AG04450 (cell line): ENCODE results near the gene KANTR. TPM values are rescaled to one million over a fixed set of nuclear protein-coding genes. Genes with fewer than 3 reads are reported as not detected.

Source experiments
- CTCF ChIA-PET: fragments of 300-600, 350-600 bp; formaldehyde crosslinking; extraction: SDS; loops from one replicate; lab custom pipeline; 2022; ENCODE audit warnings: antibody characterized with exemption, inconsistent platforms; lab: Charles Lee
- POLR2A ChIA-PET: fragments of 350-600 bp; formaldehyde crosslinking; extraction: SDS; loops from one replicate; lab custom pipeline; 2021; ENCODE audit warnings: antibody characterized with exemption, inconsistent platforms; lab: Yijun Ruan, JAX
- DNase-seq: peaks from one replicate; pipeline ENCODE4 v3.0.0-alpha.2; 2011; ENCODE audit warnings: low read depth, low spot score
- H3K27ac ChIP-seq: one replicate; pipeline ENCODE4 v1.5.1; 2012; ENCODE audit warnings: low read depth, low read length, control low read depth
- H3K27me3 ChIP-seq: one replicate; pipeline ENCODE4 v1.6.0; 2012; ENCODE audit warnings: low read length; ENCODE audit not compliant: control insufficient read depth, insufficient read depth
- H3K4me3 ChIP-seq: 2 replicates; pipeline ENCODE4 v1.5.1; 2011; ENCODE audit warnings: mild to moderate bottlenecking, low read depth, low read length, control low read depth
- H3K9me3 ChIP-seq: 2 replicates; pipeline ENCODE4 v1.5.1; 2012; ENCODE audit warnings: low read length; ENCODE audit not compliant: control insufficient read depth, insufficient read depth
- polyA plus RNA-seq: library from polyadenylated mRNA; depleted of rRNA; stranded (reverse); fragments of >200 nt; gene quantifications from 2 replicates; pipeline ENCODE4 v1.2.3, GENCODE V29; 2011
- TF ChIP-seq, protein P1 (sequence below): IDR thresholded peaks from 2 replicates; pipeline ENCODE4 v1.5.1; 2011; ENCODE audit warnings: low read depth, low read length, control low read depth, inconsistent platforms

The KANTR gene
- polyA plus RNA-seq, 1 experiment = 3.8 TPM

DNA sequence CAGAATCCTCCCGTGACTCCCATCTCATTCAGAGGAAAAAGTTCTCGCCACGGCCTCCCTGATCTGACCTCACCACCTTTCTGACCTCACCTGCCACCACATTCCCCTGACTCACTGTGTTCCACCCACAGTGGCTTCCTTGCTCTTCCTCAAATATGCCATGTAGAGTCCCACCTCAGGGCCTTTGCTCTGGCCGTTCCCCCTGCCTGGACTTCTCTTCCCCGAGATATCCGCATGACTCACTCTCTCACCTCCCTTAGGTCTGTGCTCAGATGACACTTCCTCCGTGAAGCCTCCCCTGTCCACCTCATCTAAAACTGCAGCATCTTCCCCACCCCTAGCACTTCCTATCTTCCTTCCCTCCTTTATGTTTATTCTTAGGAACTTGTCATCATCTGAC lies 18.9 kb upstream of the KANTR start:
- TF ChIP-seq, protein P1, sequence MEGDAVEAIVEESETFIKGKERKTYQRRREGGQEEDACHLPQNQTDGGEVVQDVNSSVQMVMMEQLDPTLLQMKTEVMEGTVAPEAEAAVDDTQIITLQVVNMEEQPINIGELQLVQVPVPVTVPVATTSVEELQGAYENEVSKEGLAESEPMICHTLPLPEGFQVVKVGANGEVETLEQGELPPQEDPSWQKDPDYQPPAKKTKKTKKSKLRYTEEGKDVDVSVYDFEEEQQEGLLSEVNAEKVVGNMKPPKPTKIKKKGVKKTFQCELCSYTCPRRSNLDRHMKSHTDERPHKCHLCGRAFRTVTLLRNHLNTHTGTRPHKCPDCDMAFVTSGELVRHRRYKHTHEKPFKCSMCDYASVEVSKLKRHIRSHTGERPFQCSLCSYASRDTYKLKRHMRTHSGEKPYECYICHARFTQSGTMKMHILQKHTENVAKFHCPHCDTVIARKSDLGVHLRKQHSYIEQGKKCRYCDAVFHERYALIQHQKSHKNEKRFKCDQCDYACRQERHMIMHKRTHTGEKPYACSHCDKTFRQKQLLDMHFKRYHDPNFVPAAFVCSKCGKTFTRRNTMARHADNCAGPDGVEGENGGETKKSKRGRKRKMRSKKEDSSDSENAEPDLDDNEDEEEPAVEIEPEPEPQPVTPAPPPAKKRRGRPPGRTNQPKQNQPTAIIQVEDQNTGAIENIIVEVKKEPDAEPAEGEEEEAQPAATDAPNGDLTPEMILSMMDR = no peak

DNA sequence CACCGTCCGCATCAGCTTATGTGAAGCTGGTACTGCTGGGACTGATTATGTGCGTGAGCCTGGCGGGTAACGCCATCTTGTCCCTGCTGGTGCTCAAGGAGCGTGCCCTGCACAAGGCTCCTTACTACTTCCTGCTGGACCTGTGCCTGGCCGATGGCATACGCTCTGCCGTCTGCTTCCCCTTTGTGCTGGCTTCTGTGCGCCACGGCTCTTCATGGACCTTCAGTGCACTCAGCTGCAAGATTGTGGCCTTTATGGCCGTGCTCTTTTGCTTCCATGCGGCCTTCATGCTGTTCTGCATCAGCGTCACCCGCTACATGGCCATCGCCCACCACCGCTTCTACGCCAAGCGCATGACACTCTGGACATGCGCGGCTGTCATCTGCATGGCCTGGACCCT lies 17.3 kb upstream of the KANTR start:
- TF ChIP-seq, protein P1 = no peak
- Histone ChIP-seq H3K9me3 (no peaks in the 10 kb centered on the region), H3K27ac (no peak overlapping the region), H3K27me3 (no peaks in the 10 kb centered on the region), H3K4me3 (no peak overlapping the region)
- DNase-seq = no peak
- ChIA-PET POLR2A (no interaction called here), CTCF (no interaction called here)

More for the DNA sequence above, 18.9 kb upstream of the KANTR start:
- CTCF ChIA-PET = no interaction called here
- DNase-seq = no peak
- H3K27ac ChIP-seq = no peak overlapping the region
- no peak overlapping the region for H3K4me3 ChIP-seq
- no peaks in the 10 kb centered on the region for H3K27me3 ChIP-seq
- POLR2A ChIA-PET = no interaction called here
- H3K9me3 ChIP-seq = no peaks in the 10 kb centered on the region

DNA sequence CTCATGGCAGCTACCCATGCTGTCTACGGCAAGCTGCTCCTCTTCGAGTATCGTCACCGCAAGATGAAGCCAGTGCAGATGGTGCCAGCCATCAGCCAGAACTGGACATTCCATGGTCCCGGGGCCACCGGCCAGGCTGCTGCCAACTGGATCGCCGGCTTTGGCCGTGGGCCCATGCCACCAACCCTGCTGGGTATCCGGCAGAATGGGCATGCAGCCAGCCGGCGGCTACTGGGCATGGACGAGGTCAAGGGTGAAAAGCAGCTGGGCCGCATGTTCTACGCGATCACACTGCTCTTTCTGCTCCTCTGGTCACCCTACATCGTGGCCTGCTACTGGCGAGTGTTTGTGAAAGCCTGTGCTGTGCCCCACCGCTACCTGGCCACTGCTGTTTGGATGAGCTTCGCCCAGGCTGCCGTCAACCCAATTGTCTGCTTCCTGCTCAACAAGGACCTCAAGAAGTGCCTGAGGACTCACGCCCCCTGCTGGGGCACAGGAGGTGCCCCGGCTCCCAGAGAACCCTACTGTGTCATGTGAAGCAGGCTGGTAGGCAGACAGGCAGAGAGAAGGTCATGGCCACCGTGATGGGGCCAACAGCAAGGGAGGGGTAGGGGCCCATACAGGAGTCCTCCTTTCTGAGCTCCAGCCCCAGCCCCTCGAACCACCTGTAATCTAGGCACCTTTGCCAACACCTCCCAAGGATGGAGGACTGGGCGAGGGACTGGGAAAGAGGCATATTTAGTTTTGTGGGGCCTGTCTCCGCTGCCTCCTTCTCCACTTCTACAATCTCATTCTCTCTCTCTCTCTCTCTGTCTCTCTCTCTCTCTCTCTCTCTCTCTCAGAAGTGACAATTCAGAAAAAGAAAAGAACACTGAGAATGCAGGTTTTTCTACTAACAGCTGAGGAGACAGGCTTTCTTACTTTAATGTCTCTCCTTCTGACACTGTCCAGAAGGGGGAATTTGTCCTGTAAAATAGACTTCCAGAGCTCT lies 16.4 kb upstream of the KANTR start:
- TF ChIP-seq, protein P1 = no peak
- H3K27me3 ChIP-seq = no peaks in the 10 kb centered on the region
- no peaks in the 10 kb centered on the region for H3K9me3 ChIP-seq
- no peak overlapping the region for H3K4me3 ChIP-seq
- H3K27ac ChIP-seq = no peak overlapping the region
- no peak for DNase-seq
- ChIA-PET POLR2A (no interaction called here), CTCF (no interaction called here)

DNA sequence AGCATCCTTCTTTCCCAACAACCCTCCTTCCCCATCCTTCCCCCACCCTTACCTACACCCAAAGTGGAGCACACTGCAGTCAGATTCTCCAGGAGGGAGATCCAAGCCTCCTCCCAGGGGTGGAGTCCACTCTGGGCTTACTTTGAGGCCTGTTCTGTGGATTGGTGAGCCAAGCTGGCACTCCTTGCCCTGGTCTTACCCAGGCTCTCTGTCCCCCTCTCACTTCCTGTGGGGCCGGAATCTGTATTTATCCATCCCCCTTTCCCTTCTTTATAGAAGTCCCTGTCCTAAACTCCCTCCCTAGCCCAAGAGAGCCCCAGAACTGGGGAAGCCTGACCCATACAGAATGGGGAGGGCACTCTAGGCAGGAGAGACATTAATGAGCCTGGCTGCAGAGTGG lies 15.0 kb upstream of the KANTR start:
- no peaks in the 10 kb centered on the region for H3K9me3 ChIP-seq
- H3K27me3 ChIP-seq = no peaks in the 10 kb centered on the region
- TF ChIP-seq, protein P1 = no peak
- no peak overlapping the region for H3K27ac ChIP-seq
- no peak overlapping the region for H3K4me3 ChIP-seq
- ChIA-PET POLR2A (no interaction called here), CTCF (no interaction called here)
- DNase-seq = no peak
